Kidney epithelial cell (primary cell): ENCODE results near the gene EDIL3. TPM values are rescaled to one million over a fixed set of nuclear protein-coding genes. Genes with fewer than 3 reads are reported as not detected.

Experiments used
- DNase-seq: peaks from one replicate; pipeline ENCODE4 v3.0.0-alpha.2; 2010; ENCODE audit warnings: low read depth
- H3K27me3 ChIP-seq: 2 replicates; pipeline ENCODE4 v1.6.0; 2011; ENCODE audit warnings: low read length; ENCODE audit not compliant: control insufficient read depth, insufficient read depth
- H3K36me3 ChIP-seq: 2 replicates; pipeline ENCODE4 v1.5.1; 2011; ENCODE audit warnings: low read length; ENCODE audit not compliant: control insufficient read depth, insufficient read depth
- H3K4me3 ChIP-seq: 2 replicates; pipeline ENCODE4 v1.5.1; 2011; ENCODE audit warnings: low read depth, mild to moderate bottlenecking, control low read depth, low read length
- total RNA-seq: library from RNA; depleted of rRNA; stranded (reverse); fragments of >200 nt; gene quantifications from 2 replicates; pipeline ENCODE4 v1.2.3, GENCODE V29; 2015
- TF ChIP-seq, protein P1 (sequence below): IDR thresholded peaks from 2 replicates; pipeline ENCODE4 v1.5.1; 2011; ENCODE audit warnings: mild to moderate bottlenecking, moderate library complexity, low read length, control low read depth, inconsistent platforms; ENCODE audit not compliant: insufficient read depth, poor library complexity, severe bottlenecking

Gene EDIL3
- total RNA-seq, 1 donor from 2014 or later, result 41.7 TPM

DNA sequence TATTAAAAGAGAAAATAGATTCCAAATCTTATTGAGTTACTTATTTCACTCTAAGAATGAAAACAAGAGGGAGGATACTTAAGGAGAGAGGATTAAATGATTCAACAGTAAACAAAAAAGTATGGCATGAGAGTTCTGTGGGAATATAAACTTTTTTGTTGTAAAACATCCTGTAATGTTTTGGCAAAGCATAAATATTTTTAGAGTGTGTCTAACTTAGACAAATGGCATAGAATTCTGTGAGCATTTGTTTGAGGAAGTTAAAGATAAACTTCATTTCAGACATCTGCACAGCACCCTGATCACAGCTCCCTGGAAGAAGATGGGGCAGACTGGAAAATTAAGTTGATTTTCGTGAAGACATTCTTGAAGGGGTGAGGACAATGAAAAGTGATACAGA is 417.3 kb downstream of the EDIL3 start:
- Histone ChIP-seq H3K36me3 (no peaks in the 10 kb centered on the region), H3K27me3 (no peaks in the 10 kb centered on the region), H3K4me3 (no peak overlapping the region)
- TF ChIP-seq, protein P1, sequence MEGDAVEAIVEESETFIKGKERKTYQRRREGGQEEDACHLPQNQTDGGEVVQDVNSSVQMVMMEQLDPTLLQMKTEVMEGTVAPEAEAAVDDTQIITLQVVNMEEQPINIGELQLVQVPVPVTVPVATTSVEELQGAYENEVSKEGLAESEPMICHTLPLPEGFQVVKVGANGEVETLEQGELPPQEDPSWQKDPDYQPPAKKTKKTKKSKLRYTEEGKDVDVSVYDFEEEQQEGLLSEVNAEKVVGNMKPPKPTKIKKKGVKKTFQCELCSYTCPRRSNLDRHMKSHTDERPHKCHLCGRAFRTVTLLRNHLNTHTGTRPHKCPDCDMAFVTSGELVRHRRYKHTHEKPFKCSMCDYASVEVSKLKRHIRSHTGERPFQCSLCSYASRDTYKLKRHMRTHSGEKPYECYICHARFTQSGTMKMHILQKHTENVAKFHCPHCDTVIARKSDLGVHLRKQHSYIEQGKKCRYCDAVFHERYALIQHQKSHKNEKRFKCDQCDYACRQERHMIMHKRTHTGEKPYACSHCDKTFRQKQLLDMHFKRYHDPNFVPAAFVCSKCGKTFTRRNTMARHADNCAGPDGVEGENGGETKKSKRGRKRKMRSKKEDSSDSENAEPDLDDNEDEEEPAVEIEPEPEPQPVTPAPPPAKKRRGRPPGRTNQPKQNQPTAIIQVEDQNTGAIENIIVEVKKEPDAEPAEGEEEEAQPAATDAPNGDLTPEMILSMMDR, result no peak
- DNase-seq, result no peak

DNA sequence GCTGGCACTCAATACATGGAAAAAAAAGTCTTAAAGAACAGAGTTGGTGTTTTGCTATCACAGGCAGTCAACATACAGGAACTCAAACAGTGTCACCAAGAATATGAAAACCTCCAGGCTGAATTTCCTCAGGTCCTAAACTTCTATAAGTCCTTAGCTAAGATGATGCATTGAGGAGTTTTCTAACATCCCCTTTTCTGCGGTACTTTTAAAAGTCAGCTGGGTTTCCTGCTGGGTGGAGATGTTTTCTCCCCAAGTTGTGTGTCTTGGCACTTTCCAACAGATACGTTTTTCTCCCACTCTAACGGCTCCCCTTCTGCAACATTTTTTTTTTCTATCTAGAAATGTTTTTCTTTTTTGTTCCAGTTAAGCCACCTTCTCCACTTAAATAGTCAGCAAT is 419.2 kb downstream of the EDIL3 start:
- no peak for DNase-seq
- no peaks in the 10 kb centered on the region for H3K36me3 ChIP-seq
- no peaks in the 10 kb centered on the region for H3K27me3 ChIP-seq
- no peak overlapping the region for H3K4me3 ChIP-seq
- TF ChIP-seq, protein P1, result no peak

DNA sequence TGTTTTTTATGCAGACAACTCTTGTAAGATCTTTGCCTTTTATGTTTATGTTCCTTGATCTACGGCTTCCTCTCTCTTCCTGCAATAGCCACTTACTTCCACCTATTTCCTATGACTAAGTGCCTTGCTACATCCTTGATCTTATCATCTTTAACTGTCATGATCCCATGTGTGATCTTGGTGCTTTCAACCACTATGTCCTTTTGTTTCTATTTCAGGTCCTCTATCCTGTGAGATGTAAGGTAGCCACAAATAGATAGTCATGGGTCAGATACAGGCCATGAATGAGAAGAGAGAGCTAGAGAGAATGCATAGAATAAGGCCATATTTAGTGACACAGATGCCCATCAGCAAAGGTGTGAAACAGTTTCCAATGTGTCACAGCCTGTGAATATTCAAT is 420.4 kb downstream of the EDIL3 start:
- Histone ChIP-seq H3K36me3 (no peaks in the 10 kb centered on the region), H3K27me3 (no peaks in the 10 kb centered on the region), H3K4me3 (no peak overlapping the region)
- no peak for DNase-seq
- TF ChIP-seq, protein P1, result no peak

DNA sequence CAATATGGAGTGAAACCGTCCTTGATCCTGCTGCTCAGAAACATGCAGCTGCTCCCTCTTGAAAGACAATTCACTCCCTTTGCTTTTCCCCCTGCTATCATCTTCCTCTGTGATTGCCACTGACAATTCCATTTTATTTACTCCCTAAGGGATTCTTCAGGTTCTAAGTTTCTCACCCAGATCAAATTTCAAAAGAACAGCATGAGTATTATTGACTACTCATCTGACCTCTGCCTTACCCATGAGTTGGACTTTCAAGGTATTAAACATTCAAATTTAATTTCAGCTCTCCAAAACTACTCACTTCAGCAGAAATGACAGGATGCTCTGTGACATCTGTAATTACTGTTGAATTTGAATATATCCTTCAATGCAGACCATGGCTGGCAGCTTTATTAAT is 427.5 kb downstream of the EDIL3 start:
- no peak for DNase-seq
- no peaks in the 10 kb centered on the region for H3K36me3 ChIP-seq
- H3K27me3 ChIP-seq, result no peaks in the 10 kb centered on the region
- TF ChIP-seq, protein P1, result no peak
- no peak overlapping the region for H3K4me3 ChIP-seq

DNA sequence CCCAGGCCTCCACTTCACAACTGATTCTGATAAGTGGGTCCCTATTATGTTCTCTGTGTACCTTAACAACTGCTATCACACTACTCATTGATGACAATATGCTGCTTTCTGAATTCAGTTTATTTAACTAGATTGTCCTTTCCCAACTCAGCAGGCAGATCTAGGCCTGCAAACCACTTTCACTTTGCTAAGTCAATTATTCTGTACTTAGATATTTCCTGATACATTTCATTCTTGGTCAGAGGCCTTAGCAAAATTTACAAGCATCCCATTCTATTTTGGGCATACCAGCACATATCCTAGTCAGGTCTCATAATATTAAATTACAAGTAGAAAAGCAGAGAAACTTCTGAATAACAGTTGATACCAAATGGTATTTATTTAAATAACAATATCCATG is 428.3 kb downstream of the EDIL3 start:
- Histone ChIP-seq H3K27me3 (no peaks in the 10 kb centered on the region), H3K4me3 (no peak overlapping the region), H3K36me3 (no peaks in the 10 kb centered on the region)
- DNase-seq, result no peak
- TF ChIP-seq, protein P1, result no peak

DNA sequence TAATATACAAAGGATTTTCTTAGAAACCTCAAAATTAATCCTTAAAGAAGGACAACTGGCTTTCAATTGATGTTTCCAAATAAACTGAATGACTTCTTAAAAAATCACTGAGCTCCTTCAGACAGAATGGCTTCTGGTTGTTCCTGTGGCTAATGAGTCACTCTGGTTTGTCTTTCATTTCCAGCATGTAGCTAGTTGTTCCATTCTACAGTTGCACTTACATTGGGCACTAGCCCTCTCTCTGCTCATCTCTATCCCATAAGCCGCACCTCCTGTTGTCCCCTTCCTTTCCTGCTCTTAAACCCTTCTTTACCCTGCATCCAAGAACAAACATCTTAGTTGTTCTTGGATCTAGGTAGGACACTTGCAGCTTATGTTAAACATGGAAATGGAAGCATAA is 428.8 kb downstream of the EDIL3 start:
- peak; percentile 7 for DNase-seq
- TF ChIP-seq, protein P1, result no peak
- Histone ChIP-seq H3K27me3 (no peaks in the 10 kb centered on the region), H3K36me3 (no peaks in the 10 kb centered on the region), H3K4me3 (no peak overlapping the region)
